ENCODE data around the gene SH2D2A.

Gene SH2D2A

GRCh38 chr1:156803086-156803851 lies 13.4 kb downstream of the SH2D2A start:
- no peak for DNase-seq (ENCODE audit: low read depth in 1 of 2, low spot score in 1 of 2)
- in situ Hi-C loops (cut with HindIII; ENCODE audit: low pct_unique_long_range_greater_than_20kb, low sequenced_read_pairs) = no loop called here
- no peak for TF ChIP-seq JUND (IDR thresholded peaks at IDR 0.05; ENCODE audit: low read depth)

GRCh38 chr1:156802421-156802935 lies 14.2 kb downstream of the SH2D2A start:
- in situ Hi-C loops (cut with HindIII; ENCODE audit: low pct_unique_long_range_greater_than_20kb, low sequenced_read_pairs) = no loop called here

GRCh38 chr1:156801409-156802121 lies 15.1 kb downstream of the SH2D2A start:
- in situ Hi-C loops (cut with HindIII; ENCODE audit: low pct_unique_long_range_greater_than_20kb, low sequenced_read_pairs) = no loop called here
- peak in 1 of 2 experiments; percentile 30 for DNase-seq (ENCODE audit: low read depth in 1 of 2, low spot score in 1 of 2)
- TF ChIP-seq JUND (IDR thresholded peaks at IDR 0.05; ENCODE audit: low read depth) = no peak

More at GRCh38 chr1:156802421-156802935, 14.2 kb downstream of the SH2D2A start:
- no peak for DNase-seq (ENCODE audit: low read depth in 1 of 2, low spot score in 1 of 2)
- no peak for TF ChIP-seq JUND (IDR thresholded peaks at IDR 0.05; ENCODE audit: low read depth)

DNA sequence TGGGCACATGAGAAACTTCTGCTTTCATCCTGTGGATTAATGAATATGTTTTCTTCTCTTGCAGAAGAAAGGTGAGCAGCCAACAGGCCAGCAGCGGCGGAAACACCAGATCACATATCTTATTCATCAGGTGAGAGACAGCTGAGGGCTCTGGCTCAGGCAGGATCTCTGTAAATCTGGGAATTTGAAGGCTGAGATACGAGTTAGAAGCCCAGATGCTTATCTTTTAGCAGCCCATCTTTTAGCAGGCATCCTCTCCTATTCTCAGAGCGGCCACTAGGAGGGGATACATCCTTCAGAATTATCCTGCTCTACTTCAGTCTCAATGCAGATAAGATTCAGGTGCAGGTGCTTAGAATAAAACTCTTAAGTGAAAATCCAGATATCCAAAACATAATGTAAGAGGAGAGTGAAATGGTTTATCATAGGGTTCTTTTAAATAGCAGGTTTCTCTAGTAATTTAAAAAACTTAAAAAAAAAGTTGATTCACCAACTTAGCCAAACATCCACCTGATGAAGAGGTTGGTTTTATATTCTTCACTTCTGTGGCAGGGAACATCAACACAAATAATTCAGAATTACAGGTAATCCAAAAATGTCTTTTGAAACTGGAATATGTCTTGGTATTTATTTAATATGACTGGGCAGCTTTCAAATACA lies 19.3 kb downstream of the SH2D2A start:
- in situ Hi-C loops (cut with HindIII; ENCODE audit: low pct_unique_long_range_greater_than_20kb, low sequenced_read_pairs) = no loop called here
- TF ChIP-seq JUND (IDR thresholded peaks at IDR 0.05; ENCODE audit: low read depth) = no peak
- peak; percentile 48 to 78 for DNase-seq (ENCODE audit: low read depth in 1 of 2, low spot score in 1 of 2)

DNA sequence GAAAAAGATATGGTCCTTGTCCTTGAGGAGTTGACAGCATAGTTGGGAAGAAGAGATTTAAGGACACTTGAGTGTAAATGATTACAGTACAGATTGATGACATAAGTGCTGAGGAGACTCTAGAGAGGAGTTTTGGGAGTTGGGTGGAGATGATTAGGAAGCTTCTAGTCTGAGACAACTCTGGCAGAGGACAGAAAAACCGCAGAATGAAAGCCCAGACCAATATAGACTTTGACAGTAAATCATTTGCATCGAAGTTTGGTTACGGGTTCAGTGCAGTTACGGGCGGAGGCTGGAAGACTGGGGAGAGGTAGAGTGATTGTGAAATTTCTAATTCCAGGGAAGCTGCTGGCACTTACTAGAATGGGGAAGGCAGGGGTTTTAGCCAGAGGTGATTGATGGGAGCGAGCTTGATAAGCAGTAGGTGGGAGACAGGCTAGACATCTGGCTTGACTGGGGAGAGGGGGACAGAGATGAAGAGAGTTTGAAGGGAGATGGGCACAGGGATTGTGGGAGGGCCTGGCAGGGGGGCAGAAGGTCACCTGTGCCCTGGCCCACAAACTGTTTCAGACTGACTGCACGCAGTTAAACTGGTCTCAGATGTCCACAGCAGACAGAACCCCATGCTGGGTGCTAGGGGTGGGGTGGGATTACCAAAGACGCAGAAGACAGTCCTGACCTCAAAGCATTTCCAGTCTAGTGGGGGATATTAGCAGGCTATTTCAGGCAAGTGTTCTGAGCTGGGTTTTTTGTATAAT lies 20.1 kb downstream of the SH2D2A start:
- no peak for TF ChIP-seq JUND (IDR thresholded peaks at IDR 0.05; ENCODE audit: low read depth)
- DNase-seq (ENCODE audit: low read depth in 1 of 2, low spot score in 1 of 2) = no peak
- in situ Hi-C loops (cut with HindIII; ENCODE audit: low pct_unique_long_range_greater_than_20kb, low sequenced_read_pairs) = no loop called here

DNA sequence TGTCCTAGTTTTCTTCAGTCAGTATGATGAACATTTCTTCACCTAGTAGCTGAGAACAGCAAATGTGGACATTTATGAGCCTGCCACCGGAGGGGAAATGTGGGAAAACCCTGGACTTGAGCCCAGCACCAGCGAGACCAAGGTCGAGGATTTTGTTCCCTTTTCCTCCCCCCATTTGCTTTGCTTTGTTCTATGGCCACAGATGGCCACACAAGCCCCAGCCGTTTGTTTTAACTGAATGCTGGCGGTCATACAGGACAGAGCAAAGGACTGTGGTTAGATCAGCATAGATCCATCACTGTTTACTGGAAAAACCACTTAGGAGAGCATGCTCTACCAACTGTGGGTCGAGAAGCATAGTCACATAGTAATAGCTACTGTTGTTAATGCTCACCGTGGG lies 20.9 kb downstream of the SH2D2A start:
- DNase-seq (ENCODE audit: low read depth in 1 of 2, low spot score in 1 of 2) = no peak
- no peak for TF ChIP-seq JUND (IDR thresholded peaks at IDR 0.05; ENCODE audit: low read depth)
- in situ Hi-C loops (cut with HindIII; ENCODE audit: low pct_unique_long_range_greater_than_20kb, low sequenced_read_pairs) = no loop called here

DNA sequence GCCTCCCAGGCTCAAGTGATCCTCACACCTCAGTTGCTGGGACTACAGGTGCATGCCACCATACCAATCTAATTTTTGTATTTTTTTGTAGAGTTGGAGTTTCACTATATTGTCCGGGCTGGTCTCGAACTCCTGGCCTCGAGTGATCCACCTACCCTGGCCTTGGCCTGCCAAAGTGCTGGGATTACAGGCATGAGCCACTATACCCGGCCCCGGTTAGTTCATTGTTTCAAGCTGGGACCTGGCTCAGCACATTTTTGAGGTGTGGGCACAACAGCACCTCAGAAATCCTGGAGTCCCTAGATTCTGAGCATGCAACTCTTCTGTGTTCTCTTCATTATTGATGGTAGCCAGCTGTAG lies 21.3 kb downstream of the SH2D2A start:
- in situ Hi-C loops (cut with HindIII; ENCODE audit: low pct_unique_long_range_greater_than_20kb, low sequenced_read_pairs) = no loop called here
- DNase-seq (ENCODE audit: low read depth in 1 of 2, low spot score in 1 of 2) = no peak
- TF ChIP-seq JUND (IDR thresholded peaks at IDR 0.05; ENCODE audit: low read depth) = no peak

DNA sequence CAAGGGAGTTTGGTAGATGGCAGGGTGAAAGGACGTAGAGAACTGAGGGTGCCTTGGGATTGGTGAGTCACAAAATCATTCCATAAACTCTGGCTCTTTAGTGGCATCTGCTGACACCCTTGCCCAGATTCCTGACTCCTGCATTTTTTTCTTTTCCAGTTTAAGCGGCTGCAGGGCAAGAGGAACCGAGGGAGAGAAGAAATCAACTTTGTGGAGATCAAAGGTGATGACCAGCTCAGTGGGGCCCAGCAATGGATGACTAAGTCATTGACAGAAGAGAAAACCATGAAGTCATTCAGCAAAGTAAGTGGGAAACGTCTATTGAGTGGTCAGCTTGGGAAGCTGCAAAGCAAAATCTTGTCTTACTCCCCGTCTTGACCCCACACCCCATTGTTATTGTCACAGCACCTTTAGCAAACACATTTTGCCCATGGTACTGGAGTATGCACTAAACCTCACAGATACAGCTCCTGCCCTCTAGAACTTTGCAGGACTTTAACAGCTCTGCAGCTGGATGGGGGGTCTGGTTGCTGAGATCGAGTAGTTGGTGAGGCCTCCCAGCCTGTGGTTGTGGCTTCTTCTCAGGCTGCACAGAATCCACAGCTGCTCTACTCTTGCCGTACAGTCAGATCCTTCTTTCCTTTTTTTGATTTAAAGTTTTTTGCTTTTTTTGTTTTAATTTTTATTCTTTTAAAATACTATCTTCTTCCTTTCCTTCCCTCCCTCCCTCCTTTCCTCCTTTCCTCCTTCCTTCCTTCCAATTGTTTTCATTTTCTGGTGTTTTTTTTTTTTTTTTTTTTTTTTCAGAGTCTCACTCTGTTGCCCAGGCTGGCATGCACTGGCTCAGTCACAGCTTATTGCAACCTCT lies 21.9 kb downstream of the SH2D2A start:
- no peak for DNase-seq (ENCODE audit: low read depth in 1 of 2, low spot score in 1 of 2)
- in situ Hi-C loops (cut with HindIII; ENCODE audit: low pct_unique_long_range_greater_than_20kb, low sequenced_read_pairs) = no loop called here
- TF ChIP-seq JUND (IDR thresholded peaks at IDR 0.05; ENCODE audit: low read depth) = no peak

- in situ Hi-C loops (cut with HindIII; ENCODE audit: low pct_unique_long_range_greater_than_20kb, low sequenced_read_pairs) = no loop called here
- no peak for DNase-seq (ENCODE audit: low read depth in 1 of 2, low spot score in 1 of 2)
- no peak for TF ChIP-seq JUND (IDR thresholded peaks at IDR 0.05; ENCODE audit: low read depth)
These were observed 26.9 kb downstream of the SH2D2A start for GRCh38 chr1:156789621-156790318.

- DNase-seq (ENCODE audit: low read depth in 1 of 2, low spot score in 1 of 2) = no peak
- in situ Hi-C loops (cut with HindIII; ENCODE audit: low pct_unique_long_range_greater_than_20kb, low sequenced_read_pairs) = no loop called here
- no peak for TF ChIP-seq JUND (IDR thresholded peaks at IDR 0.05; ENCODE audit: low read depth)
These were observed 28.5 kb downstream of the SH2D2A start for GRCh38 chr1:156788136-156788535.

DNA sequence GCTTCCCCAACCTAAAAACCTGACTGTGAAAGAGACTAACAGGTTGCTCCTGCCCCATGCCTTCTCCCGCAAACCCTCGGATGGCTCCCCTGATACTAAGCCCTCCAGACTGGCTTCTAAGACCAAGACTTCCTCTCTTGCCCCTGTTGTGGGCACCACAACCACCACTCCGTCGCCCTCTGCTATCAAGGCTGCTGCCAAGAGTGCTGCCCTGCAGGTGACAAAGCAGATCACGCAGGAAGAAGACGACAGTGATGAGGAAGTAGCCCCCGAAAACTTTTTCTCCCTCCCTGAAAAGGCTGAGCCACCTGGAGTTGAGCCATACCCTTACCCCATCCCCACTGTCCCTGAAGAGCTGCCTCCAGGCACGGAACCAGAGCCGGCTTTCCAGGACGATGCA lies 30.0 kb downstream of the SH2D2A start:
- no peak for DNase-seq (ENCODE audit: low read depth in 1 of 2, low spot score in 1 of 2)
- no peak for TF ChIP-seq JUND (IDR thresholded peaks at IDR 0.05; ENCODE audit: low read depth)
- in situ Hi-C loops (cut with HindIII; ENCODE audit: low pct_unique_long_range_greater_than_20kb, low sequenced_read_pairs) = no loop called here

Measured in T47D (cell line).